ENCODE results near the gene DOK4. TPM values are rescaled to one million over a fixed set of nuclear protein-coding genes. Genes with fewer than 3 reads are reported as not detected.

Gene DOK4
- total RNA-seq, 1 experiment from 2014 or later: 27.4 TPM

DNA sequence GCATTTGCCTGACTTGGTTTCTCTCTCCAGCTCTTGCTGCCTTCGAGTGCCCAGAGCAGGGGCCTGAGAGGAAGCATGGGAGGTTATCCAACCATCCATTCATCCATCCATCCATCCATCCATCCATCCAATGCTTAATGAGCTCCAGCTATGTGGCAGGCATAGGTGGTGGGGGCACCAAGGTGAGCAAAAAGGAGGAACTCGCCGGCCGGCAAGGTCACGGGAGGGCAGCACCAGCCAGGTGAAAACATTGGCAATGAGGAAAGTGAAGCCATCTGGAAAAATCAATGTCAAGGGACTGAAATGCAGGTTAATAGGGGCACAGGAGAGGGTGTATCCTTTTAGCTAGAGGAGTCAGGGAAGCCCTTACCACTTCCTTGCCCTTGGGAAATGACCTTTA lies 18.2 kb upstream of the DOK4 start:
- H3K4me3 ChIP-seq: no peak overlapping the region
- intact Hi-C loops (cut with micrococcal nuclease; ENCODE audit: unreplicated experiment): no loop called here
- no peak overlapping the region for H3K4me2 ChIP-seq
- H3K4me1 ChIP-seq (replicated peaks; ENCODE audit: insufficient read depth): no peaks in the 10 kb centered on the region
- no peaks in the 10 kb centered on the region for H3K9me2 ChIP-seq (ENCODE audit: insufficient read depth)
- CTCF ChIA-PET: interaction anchor here (0.6 kb wide), 1 partner anchor 901 kb away, joined by 6 read pairs; no protein-coding TSS in a partner anchor
- no peaks in the 10 kb centered on the region for H3K36me3 ChIP-seq (ENCODE audit: low read depth)
- POLR2A ChIA-PET (ENCODE audit: unreplicated experiment): no interaction called here
- no peaks in the 10 kb centered on the region for H3F3A ChIP-seq (ENCODE audit: insufficient read depth, low read depth)
- H3K27ac ChIP-seq: no peak overlapping the region
- no TSS peak for BruUV-seq (replicated peaks)
- peaks cover 11% of the 10 kb centered on the region; the same call in 1 of the 2 replicates for H3K27me3 ChIP-seq (ENCODE audit: insufficient read depth, low read depth)
- no peak overlapping the region for H2AFZ ChIP-seq
- no peak for DNase-seq
- H4K20me1 ChIP-seq (ENCODE audit: insufficient read depth): no peaks in the 10 kb centered on the region
- no peaks in the 10 kb centered on the region for H3K79me2 ChIP-seq (ENCODE audit: low read depth)
- TF ChIP-seq, protein P1, sequence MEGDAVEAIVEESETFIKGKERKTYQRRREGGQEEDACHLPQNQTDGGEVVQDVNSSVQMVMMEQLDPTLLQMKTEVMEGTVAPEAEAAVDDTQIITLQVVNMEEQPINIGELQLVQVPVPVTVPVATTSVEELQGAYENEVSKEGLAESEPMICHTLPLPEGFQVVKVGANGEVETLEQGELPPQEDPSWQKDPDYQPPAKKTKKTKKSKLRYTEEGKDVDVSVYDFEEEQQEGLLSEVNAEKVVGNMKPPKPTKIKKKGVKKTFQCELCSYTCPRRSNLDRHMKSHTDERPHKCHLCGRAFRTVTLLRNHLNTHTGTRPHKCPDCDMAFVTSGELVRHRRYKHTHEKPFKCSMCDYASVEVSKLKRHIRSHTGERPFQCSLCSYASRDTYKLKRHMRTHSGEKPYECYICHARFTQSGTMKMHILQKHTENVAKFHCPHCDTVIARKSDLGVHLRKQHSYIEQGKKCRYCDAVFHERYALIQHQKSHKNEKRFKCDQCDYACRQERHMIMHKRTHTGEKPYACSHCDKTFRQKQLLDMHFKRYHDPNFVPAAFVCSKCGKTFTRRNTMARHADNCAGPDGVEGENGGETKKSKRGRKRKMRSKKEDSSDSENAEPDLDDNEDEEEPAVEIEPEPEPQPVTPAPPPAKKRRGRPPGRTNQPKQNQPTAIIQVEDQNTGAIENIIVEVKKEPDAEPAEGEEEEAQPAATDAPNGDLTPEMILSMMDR (conservative IDR thresholded peaks at IDR 0.05): no peak
- TF ChIP-seq EZH2 (IDR thresholded peaks at IDR 0.05; ENCODE audit: low read depth): no peak
- H3K9me3 ChIP-seq (ENCODE audit: insufficient read depth, low read depth): no peaks in the 10 kb centered on the region

DNA sequence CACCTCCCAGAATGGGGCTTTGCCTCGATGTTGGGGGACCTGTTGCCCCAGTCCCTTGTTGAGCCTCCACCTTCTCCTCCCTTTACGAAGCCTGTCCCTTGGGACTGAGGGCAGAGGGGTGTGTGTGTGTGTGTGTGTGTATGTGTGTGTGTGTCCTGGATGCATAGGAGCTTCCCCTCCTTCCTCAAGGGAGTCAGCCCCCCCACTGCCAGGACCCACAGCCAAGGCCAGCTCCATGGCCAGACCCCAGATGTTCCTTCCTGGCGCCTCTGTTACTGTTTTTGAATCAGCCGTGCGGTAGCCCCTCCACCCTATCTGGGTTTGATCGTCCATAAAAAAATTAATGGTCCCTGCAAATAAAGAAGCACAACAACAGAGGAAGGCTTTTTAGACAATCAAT lies 17.7 kb upstream of the DOK4 start:
- H3K4me3 ChIP-seq: no peak overlapping the region
- no peaks in the 10 kb centered on the region for H4K20me1 ChIP-seq (ENCODE audit: insufficient read depth)
- TF ChIP-seq, protein P1 (conservative IDR thresholded peaks at IDR 0.05): no peak
- TF ChIP-seq EZH2 (IDR thresholded peaks at IDR 0.05; ENCODE audit: low read depth): no peak
- intact Hi-C loops (cut with micrococcal nuclease; ENCODE audit: unreplicated experiment): no loop called here
- CTCF ChIA-PET: interaction anchor here (0.6 kb wide), 1 partner anchor 900 kb away, joined by 6 read pairs; no protein-coding TSS in a partner anchor
- no peaks in the 10 kb centered on the region for H3K9me3 ChIP-seq (ENCODE audit: insufficient read depth, low read depth)
- no peak overlapping the region for H3K4me2 ChIP-seq
- no peaks in the 10 kb centered on the region for H3F3A ChIP-seq (ENCODE audit: insufficient read depth, low read depth)
- H2AFZ ChIP-seq: no peak overlapping the region
- DNase-seq: no peak
- H3K27me3 ChIP-seq (ENCODE audit: insufficient read depth, low read depth): peaks cover 11% of the 10 kb centered on the region; the same call in 1 of the 2 replicates
- POLR2A ChIA-PET (ENCODE audit: unreplicated experiment): no interaction called here
- H3K4me1 ChIP-seq (replicated peaks; ENCODE audit: insufficient read depth): no peaks in the 10 kb centered on the region
- no TSS peak for BruUV-seq (replicated peaks)
- H3K27ac ChIP-seq: no peak overlapping the region
- no peaks in the 10 kb centered on the region for H3K36me3 ChIP-seq (ENCODE audit: low read depth)
- no peaks in the 10 kb centered on the region for H3K79me2 ChIP-seq (ENCODE audit: low read depth)
- no peaks in the 10 kb centered on the region for H3K9me2 ChIP-seq (ENCODE audit: insufficient read depth)

DNA sequence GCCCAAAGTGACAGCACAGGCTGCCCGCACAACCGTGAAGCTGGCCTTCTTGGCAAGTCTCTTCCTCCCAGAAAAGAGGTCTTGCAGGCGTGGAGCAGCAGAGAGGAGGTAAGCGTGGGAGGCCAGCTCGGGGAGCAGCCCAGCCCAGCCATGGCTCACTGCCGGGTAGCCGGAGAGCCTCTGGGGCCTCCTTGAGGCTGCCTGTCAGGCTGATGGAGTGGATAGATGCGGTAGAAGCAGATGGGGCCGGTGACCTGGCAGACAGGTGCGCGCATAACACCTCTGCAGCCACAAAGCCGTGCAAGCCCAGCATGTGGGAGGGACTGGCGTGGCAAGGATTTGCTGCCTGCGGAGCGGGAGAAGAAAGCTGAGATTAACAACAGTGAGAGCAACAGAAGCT lies 17.1 kb upstream of the DOK4 start:
- H3K36me3 ChIP-seq (ENCODE audit: low read depth): no peaks in the 10 kb centered on the region
- no peak for TF ChIP-seq EZH2 (IDR thresholded peaks at IDR 0.05; ENCODE audit: low read depth)
- TF ChIP-seq, protein P1 (conservative IDR thresholded peaks at IDR 0.05): no peak
- intact Hi-C loops (cut with micrococcal nuclease; ENCODE audit: unreplicated experiment): no loop called here
- ChIA-PET CTCF (no interaction called here), POLR2A (ENCODE audit: unreplicated experiment) (no interaction called here)
- no peak overlapping the region for H3K4me3 ChIP-seq
- H3K9me3 ChIP-seq (ENCODE audit: insufficient read depth, low read depth): no peaks in the 10 kb centered on the region
- no peaks in the 10 kb centered on the region for H3F3A ChIP-seq (ENCODE audit: insufficient read depth, low read depth)
- no peak overlapping the region for H2AFZ ChIP-seq
- H3K9me2 ChIP-seq (ENCODE audit: insufficient read depth): no peaks in the 10 kb centered on the region
- no peak overlapping the region for H3K27ac ChIP-seq
- no peaks in the 10 kb centered on the region for H3K79me2 ChIP-seq (ENCODE audit: low read depth)
- H3K4me1 ChIP-seq (replicated peaks; ENCODE audit: insufficient read depth): no peaks in the 10 kb centered on the region
- no TSS peak for BruUV-seq (replicated peaks)
- H3K27me3 ChIP-seq (ENCODE audit: insufficient read depth, low read depth): peaks cover 8% of the 10 kb centered on the region; the same call in 1 of the 2 replicates
- DNase-seq: no peak
- H3K4me2 ChIP-seq: no peak overlapping the region
- no peaks in the 10 kb centered on the region for H4K20me1 ChIP-seq (ENCODE audit: insufficient read depth)
